Activated T-helper 17 cell treated with anti-CD3 and anti-CD28 coated beads, Interleukin-2, amount 50 U/mL, for 72 hours (primary cell): Measurements from ENCODE around the gene TMEM115. TPM values are rescaled to one million over a fixed set of nuclear protein-coding genes. Genes with fewer than 3 reads are reported as not detected.
A peak's percentile ranks its signal among the peaks of the same experiment; 100 is the strongest.

Experiments
- ATAC-seq: fragments of 150-1000 bp; cut with Tn5 transposase; replicated peaks from 2 replicates; pipeline ENCODE4 v1.10.0; 2021; ENCODE audit warnings: mild to moderate bottlenecking, moderate library complexity
- H3K27ac Mint-ChIP-seq: one replicate; pipeline ENCODE4 v1.8.0; 2022; ENCODE audit warnings: mixed read lengths
- H3K27me3 Mint-ChIP-seq: one replicate; pipeline ENCODE4 v1.8.0; 2022; ENCODE audit warnings: mixed read lengths
- H3K36me3 Mint-ChIP-seq: one replicate; pipeline ENCODE4 v1.8.0; 2022; ENCODE audit warnings: low read depth, mild to moderate bottlenecking, mixed read lengths
- H3K4me1 Mint-ChIP-seq: one replicate; pipeline ENCODE4 v1.8.0; 2022; ENCODE audit warnings: mixed read lengths
- H3K4me3 Mint-ChIP-seq: one replicate; pipeline ENCODE4 v1.8.0; 2022; ENCODE audit warnings: mild to moderate bottlenecking, mixed read lengths
- H3K9me3 Mint-ChIP-seq: one replicate; pipeline ENCODE4 v1.8.0; 2022; ENCODE audit warnings: mixed read lengths
- total RNA-seq, 2 donors: library from RNA; stranded (reverse); gene quantifications; one replicate each; pipeline ENCODE4 v1.2.3, GENCODE V29; 2022

The TMEM115 gene
- total RNA-seq, 2 donors from 2014 or later, result 14.3 to 21.9 TPM

DNA sequence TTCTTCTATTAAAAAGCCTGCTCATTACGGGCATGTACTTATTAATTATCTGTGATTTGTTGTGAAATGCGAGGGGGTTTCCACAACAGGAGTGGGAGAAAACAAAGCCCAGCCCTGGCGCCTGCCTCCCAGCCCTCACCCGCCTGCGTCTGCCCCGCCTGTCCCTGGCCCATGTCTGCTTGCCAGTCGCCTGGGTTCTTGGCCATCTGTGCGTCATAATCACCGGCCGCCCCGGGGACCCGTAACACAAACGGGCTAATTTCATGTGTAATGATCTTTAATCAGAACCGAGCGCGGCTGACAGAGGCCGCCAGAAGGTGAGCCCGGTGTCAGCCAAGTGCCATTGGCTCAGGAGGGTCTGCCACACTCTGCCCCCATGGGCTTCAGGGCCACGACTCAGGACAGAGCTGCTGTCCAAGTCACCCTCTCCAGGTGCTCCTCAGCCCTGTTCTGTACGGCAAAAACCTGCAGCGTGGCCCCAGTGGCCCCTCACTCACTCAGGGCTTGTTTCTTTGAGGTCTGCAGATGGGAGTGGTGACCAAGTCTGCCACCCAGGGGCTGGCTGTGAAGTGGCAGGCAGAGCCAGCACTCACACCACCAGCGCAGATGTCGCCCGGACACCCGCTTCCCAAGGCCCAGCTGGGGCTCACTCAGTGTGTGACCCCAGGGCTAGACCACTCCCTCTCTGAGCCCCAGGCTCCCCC, 28.8 kb upstream of the TMEM115 start:
- Mint-ChIP-seq H3K36me3 (no peaks in the 10 kb centered on the region), H3K4me1 (peaks cover 5% of the 10 kb centered on the region), H3K27ac (no peak overlapping the region), H3K9me3 (no peaks in the 10 kb centered on the region), H3K27me3 (no peaks in the 10 kb centered on the region), H3K4me3 (no peak overlapping the region)
- ATAC-seq, result no peak

DNA sequence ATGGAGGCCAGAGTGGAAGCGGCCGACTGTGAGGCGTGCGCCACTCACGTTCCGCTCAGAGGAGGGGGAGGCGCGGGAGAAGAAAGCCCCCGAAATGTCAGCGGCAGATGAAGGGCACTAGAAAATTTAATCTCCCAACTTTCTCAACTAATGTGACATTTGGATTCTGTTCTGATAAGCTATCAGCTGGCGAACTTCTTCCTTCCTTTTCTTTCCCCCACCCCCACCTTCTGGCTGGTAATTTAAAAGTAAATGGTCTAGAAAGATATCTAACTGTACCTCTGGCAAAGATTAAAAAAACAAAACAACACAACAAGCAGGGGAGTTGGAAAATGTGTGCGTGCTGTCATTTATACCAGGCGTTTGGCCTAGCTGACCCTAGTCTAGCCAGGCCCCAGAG, 26.4 kb upstream of the TMEM115 start:
- Mint-ChIP-seq H3K27me3 (no peaks in the 10 kb centered on the region), H3K9me3 (no peaks in the 10 kb centered on the region), H3K4me1 (no peaks in the 10 kb centered on the region), H3K27ac (no peak overlapping the region), H3K36me3 (no peaks in the 10 kb centered on the region), H3K4me3 (no peak overlapping the region)
- no peak for ATAC-seq

DNA sequence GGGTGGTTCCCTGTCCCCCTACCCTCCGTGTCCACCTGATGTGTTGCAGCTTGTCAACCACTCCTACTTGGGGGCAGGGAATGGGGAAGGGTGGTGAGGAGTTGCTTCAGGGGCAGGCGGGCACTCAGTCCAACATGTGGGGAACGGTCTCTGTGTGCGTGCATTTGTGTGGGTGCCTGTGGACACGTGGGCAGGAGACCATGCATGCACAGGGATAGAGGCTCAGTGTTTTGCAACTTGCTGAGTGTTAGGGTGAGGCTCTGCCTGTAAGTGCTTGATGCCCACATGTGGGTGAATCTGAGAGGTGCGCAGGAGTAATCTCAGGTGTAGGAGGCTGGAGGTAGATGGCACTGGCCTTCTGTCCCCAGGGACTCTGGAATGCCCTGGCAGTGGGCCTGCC, 24.4 kb upstream of the TMEM115 start:
- no peak overlapping the region for H3K4me3 Mint-ChIP-seq
- H3K36me3 Mint-ChIP-seq, result no peaks in the 10 kb centered on the region
- H3K9me3 Mint-ChIP-seq, result no peaks in the 10 kb centered on the region
- no peaks in the 10 kb centered on the region for H3K4me1 Mint-ChIP-seq
- no peaks in the 10 kb centered on the region for H3K27me3 Mint-ChIP-seq
- no peak overlapping the region for H3K27ac Mint-ChIP-seq
- ATAC-seq, result no peak

DNA sequence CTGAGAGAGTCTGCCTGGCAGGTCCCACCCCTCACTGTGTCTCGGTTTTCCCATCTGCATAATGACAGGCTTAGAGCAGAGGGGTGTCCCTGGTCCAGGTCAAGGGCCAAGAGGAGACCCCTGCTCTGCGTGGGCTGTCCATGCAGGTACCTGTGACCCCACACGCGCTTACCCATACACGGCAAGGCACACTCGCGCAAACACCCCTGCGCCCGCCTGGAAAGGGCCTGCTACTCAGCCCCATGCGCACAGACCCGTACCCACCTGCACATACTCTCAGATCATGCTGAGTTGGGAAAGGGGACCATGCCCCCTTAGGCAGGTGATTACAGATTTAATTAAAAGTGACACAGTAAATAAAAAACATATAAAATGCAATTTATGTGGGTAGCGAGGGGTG, 23.4 kb upstream of the TMEM115 start:
- Mint-ChIP-seq H3K36me3 (no peaks in the 10 kb centered on the region), H3K27me3 (no peaks in the 10 kb centered on the region), H3K4me3 (no peak overlapping the region), H3K9me3 (no peaks in the 10 kb centered on the region), H3K4me1 (no peaks in the 10 kb centered on the region), H3K27ac (no peak overlapping the region)
- ATAC-seq, result no peak

DNA sequence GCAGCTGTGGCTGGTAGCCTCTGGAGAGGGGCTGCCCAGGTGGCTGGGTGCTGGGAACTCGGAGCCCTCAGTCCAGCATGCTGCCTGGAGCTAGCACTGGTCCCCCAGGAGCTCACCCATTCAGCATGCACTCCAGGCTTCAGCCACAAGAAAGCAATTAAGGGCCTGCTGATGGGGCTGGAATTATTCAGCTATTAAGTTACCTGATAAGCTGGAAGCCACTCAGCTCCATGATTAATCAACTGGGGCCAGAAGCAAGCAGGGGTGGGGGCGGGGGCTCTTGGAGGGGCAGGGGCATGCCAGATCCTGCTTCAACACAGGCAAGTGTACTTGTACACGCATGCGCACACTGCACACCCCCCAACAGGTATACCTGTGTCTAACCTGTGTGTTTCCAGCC, 22.1 kb upstream of the TMEM115 start:
- Mint-ChIP-seq H3K9me3 (no peaks in the 10 kb centered on the region), H3K27me3 (no peaks in the 10 kb centered on the region), H3K4me1 (no peaks in the 10 kb centered on the region), H3K4me3 (no peak overlapping the region), H3K27ac (no peak overlapping the region), H3K36me3 (no peaks in the 10 kb centered on the region)
- no peak for ATAC-seq

DNA sequence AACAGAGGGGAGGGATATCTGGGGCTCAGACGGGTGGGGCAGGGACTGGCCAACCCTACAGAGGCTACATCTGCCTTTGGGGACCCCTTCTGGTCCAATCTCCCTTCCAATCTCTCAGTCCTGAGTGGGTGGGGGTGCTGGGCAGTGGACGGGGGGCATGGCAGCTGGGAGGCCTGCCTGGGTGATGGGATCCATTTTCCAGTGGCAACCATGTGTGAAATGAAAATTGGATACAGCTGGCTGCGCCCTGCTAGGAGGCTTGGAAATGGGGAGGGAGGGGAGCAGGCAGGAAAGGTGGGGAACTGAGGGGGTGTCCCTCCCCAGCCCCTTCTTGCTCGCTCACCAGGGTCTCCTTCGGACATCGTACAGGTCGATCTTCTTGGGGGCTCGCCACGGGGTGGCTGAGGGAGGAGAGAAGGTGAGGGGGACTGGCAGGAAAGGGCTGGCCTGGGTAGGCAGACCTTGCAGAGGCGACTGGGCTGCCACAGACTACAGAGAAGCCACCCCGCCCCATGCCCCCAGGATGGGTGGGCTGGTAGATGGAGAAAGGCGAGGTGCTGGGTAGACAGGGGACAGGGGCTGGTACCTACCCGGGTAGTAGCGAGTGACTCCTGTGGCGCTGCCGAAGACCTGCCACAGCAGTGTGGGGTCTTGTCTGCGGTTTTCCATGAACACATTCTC, 21.2 kb upstream of the TMEM115 start:
- H3K9me3 Mint-ChIP-seq, result no peaks in the 10 kb centered on the region
- H3K36me3 Mint-ChIP-seq, result no peaks in the 10 kb centered on the region
- no peak overlapping the region for H3K27ac Mint-ChIP-seq
- no peak for ATAC-seq
- H3K27me3 Mint-ChIP-seq, result no peaks in the 10 kb centered on the region
- no peaks in the 10 kb centered on the region for H3K4me1 Mint-ChIP-seq
- no peak overlapping the region for H3K4me3 Mint-ChIP-seq

DNA sequence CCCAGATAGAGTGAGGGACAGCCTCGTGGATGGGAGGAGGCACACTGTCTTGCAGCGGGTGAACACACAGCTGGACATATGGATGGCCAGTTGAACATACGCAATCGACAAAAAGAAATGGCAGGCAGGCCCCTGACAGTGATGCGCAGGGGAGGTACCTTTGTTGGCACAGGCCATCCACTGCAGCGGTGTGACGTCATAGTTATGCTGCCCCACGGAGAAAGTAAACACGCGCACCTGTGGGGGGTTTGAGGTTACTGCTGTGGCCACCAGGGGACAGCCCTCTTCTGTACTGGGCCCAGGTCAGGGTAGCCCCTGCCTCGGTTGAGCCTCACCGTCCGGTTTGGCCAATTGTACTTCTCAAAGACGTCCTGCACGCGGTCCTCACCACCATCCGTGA, 19.4 kb upstream of the TMEM115 start:
- H3K4me1 Mint-ChIP-seq, result no peaks in the 10 kb centered on the region
- no peak for ATAC-seq
- H3K36me3 Mint-ChIP-seq, result no peaks in the 10 kb centered on the region
- no peak overlapping the region for H3K4me3 Mint-ChIP-seq
- no peaks in the 10 kb centered on the region for H3K27me3 Mint-ChIP-seq
- H3K9me3 Mint-ChIP-seq, result no peaks in the 10 kb centered on the region
- H3K27ac Mint-ChIP-seq, result no peak overlapping the region

DNA sequence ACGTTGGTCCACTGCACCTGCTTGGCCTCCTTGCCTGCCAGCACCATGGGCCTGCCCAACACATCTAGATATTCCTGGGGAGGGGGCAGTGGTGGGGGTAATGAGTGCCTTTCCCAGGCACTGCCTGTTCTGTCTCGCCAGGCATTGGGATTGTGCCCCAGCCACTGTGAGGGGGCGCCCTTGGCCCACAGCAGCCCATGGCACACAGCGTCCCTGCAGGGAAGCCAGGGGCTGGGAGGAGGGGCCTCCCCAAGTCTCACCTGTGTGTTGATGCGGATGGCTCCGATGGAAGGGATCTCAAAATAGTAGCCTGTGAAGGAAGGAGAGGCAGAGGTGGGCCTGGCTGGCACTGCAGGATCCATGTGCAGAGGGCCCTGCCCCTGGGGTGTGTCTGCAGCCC, 18.7 kb upstream of the TMEM115 start:
- Mint-ChIP-seq H3K4me1 (no peaks in the 10 kb centered on the region), H3K27me3 (no peaks in the 10 kb centered on the region), H3K4me3 (no peak overlapping the region), H3K27ac (no peak overlapping the region), H3K36me3 (no peaks in the 10 kb centered on the region), H3K9me3 (no peaks in the 10 kb centered on the region)
- ATAC-seq, result no peak

DNA sequence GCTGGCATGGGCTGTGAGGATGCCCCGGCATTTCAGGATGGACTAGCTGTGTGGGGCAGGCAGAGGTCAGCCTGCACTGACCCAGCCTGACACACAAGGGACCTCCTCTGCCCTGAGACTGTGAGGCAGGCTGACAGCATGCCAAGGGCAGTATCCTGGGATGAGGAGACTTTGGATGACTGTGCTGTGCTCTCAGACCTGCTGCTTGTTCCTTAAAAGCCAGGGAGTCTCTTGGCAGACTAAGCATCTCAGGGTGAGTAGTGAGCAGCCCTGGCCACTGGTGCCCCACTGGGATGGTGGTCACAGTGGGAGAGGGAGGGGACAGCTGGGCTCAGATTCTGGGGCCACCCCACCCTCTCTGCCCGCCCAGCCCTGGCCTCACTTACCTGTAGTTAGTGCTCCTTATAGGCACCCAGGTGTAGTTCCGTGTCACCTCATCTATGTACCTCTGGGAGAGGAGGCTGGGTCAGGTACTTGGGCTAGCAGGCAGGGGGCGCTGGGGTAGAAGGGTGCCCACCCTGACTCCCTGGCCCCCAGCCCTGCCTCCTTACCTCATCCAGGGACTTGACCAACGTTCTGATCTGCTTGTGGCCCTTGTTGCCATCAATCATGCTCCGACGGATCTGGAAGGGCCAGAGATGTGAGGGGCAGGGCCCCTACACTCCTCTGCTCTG, 16.1 kb upstream of the TMEM115 start:
- Mint-ChIP-seq H3K4me3 (no peak overlapping the region), H3K4me1 (no peaks in the 10 kb centered on the region), H3K36me3 (no peaks in the 10 kb centered on the region), H3K27me3 (no peaks in the 10 kb centered on the region), H3K27ac (no peak overlapping the region), H3K9me3 (no peaks in the 10 kb centered on the region)
- ATAC-seq, result no peak

DNA sequence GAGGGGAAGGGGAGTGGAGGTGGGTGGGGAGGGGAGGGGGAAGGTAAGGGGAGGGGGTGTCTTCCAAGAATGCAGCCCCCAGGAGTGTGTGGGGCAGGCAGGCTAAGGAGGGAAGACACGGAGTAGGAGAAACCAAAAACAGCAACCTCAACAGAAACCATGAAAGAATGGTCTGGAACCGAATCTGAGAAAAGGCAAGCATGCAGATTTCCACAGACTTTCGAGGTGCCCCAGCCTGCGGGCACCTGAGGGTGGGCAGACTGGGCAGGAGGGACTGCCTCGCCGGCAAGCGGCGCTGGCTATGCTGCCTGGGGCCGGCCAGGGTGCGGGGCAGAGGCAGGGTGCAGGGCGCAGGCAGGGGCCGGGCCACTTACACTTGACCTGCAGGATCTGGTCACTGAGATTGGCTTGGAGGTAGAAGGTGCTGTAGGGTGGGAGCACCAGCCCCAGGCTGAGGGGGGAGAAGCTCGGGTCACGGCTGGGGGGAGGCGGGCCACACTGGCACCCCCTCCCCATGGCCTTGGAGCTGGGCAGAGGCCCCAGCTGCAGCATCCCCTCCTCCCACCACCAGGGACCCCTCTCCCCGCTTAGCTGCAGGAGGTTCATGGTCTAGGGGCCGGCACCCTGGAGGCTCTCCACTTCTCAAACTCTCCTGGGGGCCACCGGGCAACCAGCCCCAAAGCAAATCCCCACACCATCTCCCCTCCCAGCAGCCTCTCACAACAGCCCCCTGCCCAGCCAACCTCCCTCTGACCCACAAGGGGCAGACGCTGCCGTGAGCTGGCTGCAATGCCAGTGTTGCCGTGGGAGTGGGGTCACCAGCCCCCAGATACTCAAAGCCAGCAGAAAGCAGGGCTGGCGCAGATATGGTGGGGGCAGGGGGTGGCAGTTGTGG, 15.3 kb upstream of the TMEM115 start:
- Mint-ChIP-seq H3K9me3 (no peaks in the 10 kb centered on the region), H3K27ac (no peak overlapping the region), H3K36me3 (no peaks in the 10 kb centered on the region), H3K27me3 (no peaks in the 10 kb centered on the region), H3K4me1 (no peaks in the 10 kb centered on the region), H3K4me3 (no peak overlapping the region)
- no peak for ATAC-seq

DNA sequence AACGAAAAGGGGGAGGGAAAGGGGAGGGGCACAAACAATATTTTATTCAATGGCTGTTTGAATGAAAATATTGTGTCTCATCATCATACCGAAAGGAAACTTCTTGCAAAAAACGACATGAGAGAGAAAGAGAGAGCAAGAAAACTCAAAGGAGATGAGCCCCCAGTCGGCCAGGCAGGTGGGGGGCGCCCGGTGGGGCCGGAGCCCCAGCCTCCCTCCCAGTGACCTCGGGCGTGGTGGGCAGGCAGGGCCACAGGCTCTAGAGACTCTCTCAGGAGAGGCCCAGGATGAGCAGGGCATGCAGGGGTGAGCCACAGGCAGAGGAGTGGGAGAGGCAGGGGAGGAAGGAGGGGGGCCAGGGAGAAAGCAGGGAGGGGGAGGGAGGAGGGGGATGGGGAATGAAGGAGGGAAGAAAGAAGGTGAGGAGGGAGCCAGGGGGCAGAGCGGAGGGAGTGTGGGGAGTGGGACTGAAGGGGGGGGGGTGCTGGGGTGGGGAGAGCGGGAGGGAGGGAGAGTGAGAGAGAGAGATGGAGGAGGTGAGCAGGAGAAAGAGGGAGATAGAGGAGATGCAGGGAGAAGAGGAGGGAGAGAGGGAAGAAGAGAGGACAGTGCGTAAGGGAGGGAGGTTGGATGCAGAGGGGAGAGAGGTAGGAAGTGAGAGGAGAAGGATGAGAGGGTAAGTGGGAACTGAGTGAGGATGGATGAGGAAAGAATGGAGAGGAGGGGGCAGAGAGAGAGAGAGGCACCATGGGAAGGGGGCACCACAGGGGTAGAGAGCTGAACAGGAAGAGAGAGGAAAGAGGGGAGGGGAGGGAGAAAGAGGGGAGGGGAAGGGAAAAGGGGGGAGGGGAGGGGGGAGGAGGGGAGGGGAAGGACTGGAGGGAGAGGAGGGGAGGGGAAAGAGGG, 14.1 kb upstream of the TMEM115 start:
- Mint-ChIP-seq H3K4me1 (peaks cover 5% of the 10 kb centered on the region), H3K27ac (peak overlapping the region; percentile 33), H3K4me3 (no peak overlapping the region), H3K9me3 (no peaks in the 10 kb centered on the region), H3K27me3 (no peaks in the 10 kb centered on the region), H3K36me3 (no peaks in the 10 kb centered on the region)
- ATAC-seq, result no peak

DNA sequence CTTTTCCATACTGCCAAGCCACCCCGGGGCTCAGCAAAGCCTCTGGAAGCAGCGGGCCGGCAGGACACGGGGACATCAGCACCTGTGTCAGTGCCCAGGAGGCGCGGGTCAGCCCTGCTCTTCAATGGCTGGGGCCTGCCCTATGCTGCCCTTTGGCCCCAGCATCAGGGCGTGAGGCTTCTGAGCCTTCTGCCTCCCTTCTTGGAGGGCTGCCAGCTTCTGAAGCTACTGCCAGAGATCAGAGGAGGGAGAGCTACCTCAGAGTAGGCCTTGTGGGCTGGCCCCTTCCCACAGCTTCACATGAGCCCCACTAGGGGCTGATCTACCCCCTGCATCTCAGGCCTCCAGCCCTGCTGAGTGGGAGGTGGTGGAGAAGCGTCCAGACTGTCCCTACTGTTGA, 13.0 kb upstream of the TMEM115 start:
- H3K36me3 Mint-ChIP-seq, result no peaks in the 10 kb centered on the region
- H3K27ac Mint-ChIP-seq, result no peak overlapping the region
- no peaks in the 10 kb centered on the region for H3K27me3 Mint-ChIP-seq

DNA sequence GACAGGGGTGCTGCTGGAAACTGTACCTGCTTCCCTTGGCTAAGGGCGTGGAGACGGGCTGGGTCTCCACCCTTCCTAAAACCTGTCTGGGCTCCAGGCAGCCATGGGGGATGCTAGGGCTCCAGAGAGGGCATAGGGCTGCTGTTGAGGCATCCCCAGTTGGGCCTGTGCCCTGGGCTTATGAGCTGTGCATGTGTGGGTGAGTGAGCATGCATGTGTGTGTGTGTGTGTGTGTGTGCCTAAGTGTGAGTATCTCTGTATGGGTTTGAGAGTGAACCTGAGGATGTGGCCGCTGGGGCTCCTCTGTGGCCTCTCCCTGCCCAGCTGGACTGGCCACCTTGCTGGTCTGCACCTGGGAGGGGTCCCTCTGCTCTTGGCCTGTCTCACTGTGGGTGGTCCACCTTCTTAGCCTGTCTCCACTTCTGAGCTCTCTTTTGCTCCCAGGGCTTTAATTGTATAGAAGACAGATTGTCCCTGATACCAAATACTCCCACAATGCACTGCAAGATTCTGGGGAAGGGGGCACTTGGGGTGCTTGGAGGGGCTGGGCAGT, 11.9 kb upstream of the TMEM115 start:
- Mint-ChIP-seq H3K36me3 (no peaks in the 10 kb centered on the region), H3K27me3 (no peaks in the 10 kb centered on the region), H3K27ac (no peak overlapping the region), H3K4me3 (no peak overlapping the region), H3K9me3 (no peaks in the 10 kb centered on the region), H3K4me1 (peaks cover 5% of the 10 kb centered on the region)
- ATAC-seq, result no peak

More for the DNA sequence above, 13.0 kb upstream of the TMEM115 start:
- H3K9me3 Mint-ChIP-seq, result no peaks in the 10 kb centered on the region
- ATAC-seq, result no peak
- peaks cover 5% of the 10 kb centered on the region for H3K4me1 Mint-ChIP-seq
- H3K4me3 Mint-ChIP-seq, result no peak overlapping the region
